CD4-positive, alpha-beta T cell (primary cell): ENCODE measurements around the gene ZNF280B. TPM values are rescaled to one million over a fixed set of nuclear protein-coding genes. Genes with fewer than 3 reads are reported as not detected.
"Not testable (repeated sequence)": the region's sequence is repeated elsewhere in the genome, so short reads cannot be mapped to it uniquely, and the experiment has no call there.

Source experiments
- ATAC-seq: fragments of 200-7000 bp; cut with Tn5 transposase; one replicate; pipeline ENCODE4 v1.10.0; 2022; ENCODE audit warnings: mild to moderate bottlenecking; ENCODE audit not compliant: poor library complexity
- CTCF ChIA-PET: fragments of 350-600 bp; sonication (Branson Sonifier 250); formaldehyde crosslinking; loops from one replicate; lab custom pipeline; 2021; ENCODE audit warnings: antibody characterized with exemption, inconsistent platforms; lab: Charles Lee
- POLR2A ChIA-PET: fragments of 350-600 bp; sonication (Branson Sonifier 250); formaldehyde crosslinking; loops from one replicate; lab custom pipeline; 2021; ENCODE audit warnings: antibody characterized with exemption, inconsistent platforms; lab: Charles Lee
- DNase-seq, 14 experiments: peaks; one replicate each; pipeline ENCODE4 v3.0.0-alpha.2; 2013 to 2020; ENCODE audit warnings: mixed read lengths in 2 of 14
- H3K27ac ChIP-seq, 2 donors: one replicate each; pipeline versions ENCODE4 v1.5.1 to v1.7.0; 2013; ENCODE audit warnings: low read length in 2 of 2, low read depth in 1 of 2, mild to moderate bottlenecking in 1 of 2
- H3K27me3 ChIP-seq, 2 experiments: 1 replicate in 1 of 2; 2 replicates in 1 of 2; pipeline versions ENCODE4 v1.6.1 to v1.7.0; 2013; ENCODE audit warnings: low read length in 2 of 2, control low read depth in 1 of 2, mild to moderate bottlenecking in 1 of 2, moderate library complexity in 1 of 2; ENCODE audit not compliant: insufficient read depth in 2 of 2, control insufficient read depth in 1 of 2
- H3K36me3 ChIP-seq: one replicate; pipeline ENCODE4 v1.6.1; 2013; ENCODE audit warnings: low read length, control low read depth; ENCODE audit not compliant: insufficient read depth
- H3K4me1 ChIP-seq: one replicate; pipeline ENCODE4 v1.6.1; 2013; ENCODE audit warnings: low read length, control low read depth; ENCODE audit not compliant: insufficient read depth
- H3K4me3 ChIP-seq: one replicate; pipeline ENCODE4 v1.5.1; 2013; ENCODE audit warnings: mild to moderate bottlenecking, low read length, moderate library complexity
- H3K9me3 ChIP-seq, 2 experiments: 1 replicate in 1 of 2; 2 replicates in 1 of 2; pipeline versions ENCODE4 v1.6.1 to v1.7.0; 2013; ENCODE audit warnings: low read length in 2 of 2, mild to moderate bottlenecking in 2 of 2, control low read depth in 1 of 2, moderate library complexity in 1 of 2; ENCODE audit not compliant: control insufficient read depth in 1 of 2, insufficient read depth in 1 of 2
- H3K27ac Mint-ChIP-seq: one replicate; pipeline ENCODE4 v1.8.0; 2020; ENCODE audit warnings: mixed read lengths
- H3K27me3 Mint-ChIP-seq: one replicate; pipeline ENCODE4 v1.8.0; 2021; ENCODE audit warnings: mixed read lengths
- H3K36me3 Mint-ChIP-seq: one replicate; pipeline ENCODE4 v1.8.0; 2021; ENCODE audit warnings: low read depth, mixed read lengths
- H3K4me1 Mint-ChIP-seq: one replicate; pipeline ENCODE4 v1.8.0; 2021; ENCODE audit warnings: low read depth, mixed read lengths
- H3K4me3 Mint-ChIP-seq: one replicate; pipeline ENCODE4 v1.8.0; 2020; ENCODE audit warnings: mild to moderate bottlenecking, mixed read lengths
- H3K9me3 Mint-ChIP-seq: one replicate; pipeline ENCODE4 v1.8.0; 2020; ENCODE audit warnings: mixed read lengths
- intact Hi-C, 2 experiments: fragments of 100-400 bp; cut with DNase I in 1 of 2; cut with micrococcal nuclease in 1 of 2; formaldehyde crosslinking; loops; one replicate each; pipeline versions ENCODE4 v1.15.1 to v1.9.0; 2023 to 2025; cut with DNase I, micrococcal nuclease
- total RNA-seq, 174 experiments: library from RNA in 2 of 174; stranded (reverse) in 2 of 174; gene quantifications; one replicate each; pipeline ENCODE4 v1.2.3 and lab custom pipeline; 2021 to 2026
- TF ChIP-seq, protein P1 (sequence below): fragments of 200-600 bp; IDR thresholded peaks from one replicate; pipeline ENCODE4 v1.8.0; 2022; ENCODE audit warnings: antibody characterized with exemption, mild to moderate bottlenecking

The ZNF280B gene
- total RNA-seq, 2 experiments from 2014 or later, result 1.0 to 1.2 TPM

DNA sequence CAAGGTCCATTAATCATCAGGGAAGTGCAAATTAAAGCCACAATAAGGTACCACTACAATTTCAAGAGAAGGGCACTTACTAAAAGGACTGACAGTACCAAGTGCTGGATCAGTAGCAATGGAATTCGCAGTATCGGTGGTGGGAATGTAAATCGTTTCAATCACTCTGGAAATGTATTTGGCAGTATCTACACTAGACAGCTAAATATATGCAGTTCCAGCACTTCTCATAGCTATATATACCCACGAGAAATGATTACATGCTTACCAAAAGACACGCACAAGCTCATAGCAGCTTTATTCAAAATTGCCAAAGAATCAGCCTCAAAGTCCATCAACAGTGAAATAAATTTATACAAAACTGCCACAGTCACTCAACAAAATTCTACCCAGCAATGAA, 4.4 kb upstream of the ZNF280B start:
- H3K36me3 Mint-ChIP-seq, result no peaks in the 10 kb centered on the region
- POLR2A ChIA-PET, result no interaction called here
- TF ChIP-seq, protein P1, sequence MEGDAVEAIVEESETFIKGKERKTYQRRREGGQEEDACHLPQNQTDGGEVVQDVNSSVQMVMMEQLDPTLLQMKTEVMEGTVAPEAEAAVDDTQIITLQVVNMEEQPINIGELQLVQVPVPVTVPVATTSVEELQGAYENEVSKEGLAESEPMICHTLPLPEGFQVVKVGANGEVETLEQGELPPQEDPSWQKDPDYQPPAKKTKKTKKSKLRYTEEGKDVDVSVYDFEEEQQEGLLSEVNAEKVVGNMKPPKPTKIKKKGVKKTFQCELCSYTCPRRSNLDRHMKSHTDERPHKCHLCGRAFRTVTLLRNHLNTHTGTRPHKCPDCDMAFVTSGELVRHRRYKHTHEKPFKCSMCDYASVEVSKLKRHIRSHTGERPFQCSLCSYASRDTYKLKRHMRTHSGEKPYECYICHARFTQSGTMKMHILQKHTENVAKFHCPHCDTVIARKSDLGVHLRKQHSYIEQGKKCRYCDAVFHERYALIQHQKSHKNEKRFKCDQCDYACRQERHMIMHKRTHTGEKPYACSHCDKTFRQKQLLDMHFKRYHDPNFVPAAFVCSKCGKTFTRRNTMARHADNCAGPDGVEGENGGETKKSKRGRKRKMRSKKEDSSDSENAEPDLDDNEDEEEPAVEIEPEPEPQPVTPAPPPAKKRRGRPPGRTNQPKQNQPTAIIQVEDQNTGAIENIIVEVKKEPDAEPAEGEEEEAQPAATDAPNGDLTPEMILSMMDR, result no peak
- H3K4me1 Mint-ChIP-seq, result peaks cover 6% of the 10 kb centered on the region
- no peak overlapping the region for H3K4me3 Mint-ChIP-seq
- H3K27me3 ChIP-seq, result peaks cover 0 to 5% of the 10 kb centered on the region in 2 experiments
- no peak overlapping the region for H3K27ac Mint-ChIP-seq
- DNase-seq (no peak), ATAC-seq (no peak)
- peaks cover 9% of the 10 kb centered on the region for H3K4me1 ChIP-seq
- H3K27me3 Mint-ChIP-seq, result peaks cover 55% of the 10 kb centered on the region
- CTCF ChIA-PET, result no interaction called here
- intact Hi-C loops, result no loop called here
- no peaks in the 10 kb centered on the region for H3K36me3 ChIP-seq
- H3K9me3 Mint-ChIP-seq, result peaks cover 5% of the 10 kb centered on the region
- no peak overlapping the region for H3K4me3 ChIP-seq
- no peak overlapping the region for H3K27ac ChIP-seq
- H3K9me3 ChIP-seq, result peaks cover 0 to 4% of the 10 kb centered on the region in 2 experiments

DNA sequence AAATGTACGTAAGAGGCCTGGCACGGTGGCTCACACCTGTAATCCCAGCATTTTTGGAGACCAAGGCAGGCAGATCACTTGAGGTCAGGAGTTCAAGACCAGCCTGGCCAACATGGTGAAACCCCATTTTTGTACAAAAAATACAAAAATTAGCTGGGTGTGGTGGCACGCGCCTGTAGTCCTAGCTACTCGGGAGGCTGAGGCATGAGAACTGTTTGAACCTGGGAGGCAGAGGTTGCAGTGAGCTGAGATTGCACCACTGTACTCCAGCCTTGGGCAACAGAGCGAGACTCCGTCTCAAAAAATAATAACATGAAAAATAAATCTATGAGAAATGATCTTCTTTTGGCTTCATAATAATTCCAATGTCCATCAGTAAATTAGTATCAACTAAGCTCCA, 2.3 kb upstream of the ZNF280B start:
- H3K4me1 ChIP-seq, result peaks cover 12% of the 10 kb centered on the region
- H3K27me3 Mint-ChIP-seq, result peaks cover 38% of the 10 kb centered on the region
- H3K27ac ChIP-seq, H3K4me3 ChIP-seq, H3K27ac Mint-ChIP-seq, DNase-seq, CTCF ChIA-PET, H3K36me3 ChIP-seq, H3K27me3 ChIP-seq, ATAC-seq, H3K9me3 ChIP-seq, POLR2A ChIA-PET, H3K36me3 Mint-ChIP-seq, intact Hi-C loops, H3K9me3 Mint-ChIP-seq: not testable (repeated sequence)
- peak overlapping the region; percentile 22 for H3K4me3 Mint-ChIP-seq
- H3K4me1 Mint-ChIP-seq, result peaks cover 21% of the 10 kb centered on the region

- H3K4me1 ChIP-seq, result peaks cover 12% of the 10 kb centered on the region
- H3K4me3 ChIP-seq, DNase-seq, H3K27ac ChIP-seq, H3K36me3 ChIP-seq, H3K9me3 Mint-ChIP-seq, intact Hi-C loops, CTCF ChIA-PET, ATAC-seq, H3K9me3 ChIP-seq, POLR2A ChIA-PET, H3K27ac Mint-ChIP-seq, H3K27me3 ChIP-seq: not testable (repeated sequence)
- Mint-ChIP-seq H3K4me1 (peaks cover 24% of the 10 kb centered on the region), H3K36me3 (peaks cover 10% of the 10 kb centered on the region), H3K4me3 (peak overlapping the region; percentile 89), H3K27me3 (peaks cover 28% of the 10 kb centered on the region)
Measured at GRCh38 chr22:22509912-22510311, 1.4 kb upstream of the ZNF280B start.

DNA sequence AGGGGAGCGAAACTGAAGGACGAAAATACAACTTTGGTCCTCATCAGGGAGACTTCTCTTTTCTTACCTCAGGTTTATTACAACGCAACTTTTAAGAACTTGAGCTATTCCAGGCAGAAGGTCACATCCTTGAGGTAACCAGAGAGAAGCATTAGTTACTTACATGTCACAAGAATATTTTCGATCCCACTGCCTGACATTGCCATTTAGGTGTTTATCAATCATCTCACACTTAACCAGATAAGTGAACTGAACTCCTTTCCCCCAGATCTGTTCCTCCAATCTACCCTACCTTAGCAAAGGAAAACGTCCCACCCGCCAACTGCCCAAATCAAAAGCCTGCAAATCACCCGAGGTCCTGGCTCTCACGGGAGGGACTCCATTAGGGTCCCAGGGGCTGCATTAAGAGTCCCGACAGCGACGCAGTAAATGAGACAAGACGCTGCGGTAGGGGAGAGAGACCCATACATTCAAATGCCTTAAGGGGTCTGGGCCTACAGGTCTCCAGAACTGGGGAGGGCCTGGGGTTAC, 734 bp downstream of the ZNF280B start:
- CTCF ChIA-PET, result no interaction called here
- Histone ChIP-seq H3K4me1 (peaks cover 12% of the 10 kb centered on the region), H3K9me3 (peaks cover 0 to 4% of the 10 kb centered on the region in 2 experiments), H3K27ac (no peak overlapping the region), H3K27me3 (no peaks in the 10 kb centered on the region), H3K4me3 (peak overlapping the region; percentile 84), H3K36me3 (peaks cover 6% of the 10 kb centered on the region)
- Mint-ChIP-seq H3K36me3 (peaks cover 30% of the 10 kb centered on the region), H3K27ac (peak overlapping the region; percentile 27), H3K4me1 (peaks cover 24% of the 10 kb centered on the region), H3K27me3 (peaks cover 7% of the 10 kb centered on the region), H3K4me3 (peak overlapping the region; percentile 89), H3K9me3 (peaks cover 5% of the 10 kb centered on the region)
- intact Hi-C loops, result no loop called here
- DNase-seq, result peak in 2 of 14 experiments; percentile 1 to 9
- POLR2A ChIA-PET, result interaction anchor here (1.2 kb wide), 1 partner anchor 21 kb away, joined by 4 read pairs; no protein-coding TSS in a partner anchor
- no peak for ATAC-seq
- TF ChIP-seq, protein P1, result no peak
